Measurements from ENCODE around the gene CHMP4B. TPM values are rescaled to one million over a fixed set of nuclear protein-coding genes. Genes with fewer than 3 reads are reported as not detected.

The CHMP4B gene
- total and polyA plus RNA-seq, 2 experiments from 2014 or later: 5.5 to 48.2 TPM

- no peaks in the 10 kb centered on the region for H3K79me2 ChIP-seq (ENCODE audit: insufficient read depth)
- H3K27me3 ChIP-seq (replicated peaks; ENCODE audit: insufficient read depth): no peaks in the 10 kb centered on the region
- H3K4me1 ChIP-seq (ENCODE audit: insufficient read depth): no peaks in the 10 kb centered on the region
- in situ Hi-C loops (cut with MboI): no loop called here
- no peak for DNase-seq
- H3K9me3 ChIP-seq (ENCODE audit: low read depth): no peaks in the 10 kb centered on the region
- TF ChIP-seq EZH2phosphoT487 (IDR thresholded peaks at IDR 0.05; ENCODE audit: insufficient read depth, low read depth): no peak
- TF ChIP-seq EZH2 (IDR thresholded peaks at IDR 0.05; ENCODE audit: insufficient read depth, poor library complexity, severe bottlenecking): no peak
- H3K9me2 ChIP-seq (ENCODE audit: insufficient read depth): no peaks in the 10 kb centered on the region
- no peaks in the 10 kb centered on the region for H3F3A ChIP-seq (ENCODE audit: insufficient read depth)
- WGBS, 2 experiments (ENCODE audit: low coverage in 1 of 2, low lambda C conversion rate in 2 of 2, missing lambda C conversion rate in 2 of 2): 76 to 79% methylated on average over 11 to 13 of the region's 13 CpGs
- no peaks in the 10 kb centered on the region; the same call in 1 of the 2 replicates for H3K36me3 ChIP-seq (ENCODE audit: low read depth)
- H3K4me2 ChIP-seq (ENCODE audit: unreplicated experiment): no peak overlapping the region
- H3K27ac ChIP-seq: no peak overlapping the region
- H3K4me3 ChIP-seq: no peak overlapping the region
- H2AFZ ChIP-seq: no peak overlapping the region
- H4K20me1 ChIP-seq (ENCODE audit: insufficient read depth): no peaks in the 10 kb centered on the region
- H3K9ac ChIP-seq: no peak overlapping the region
Measured at GRCh38 chr20:33857722-33858563, 46.8 kb downstream of the CHMP4B start.

- no peaks in the 10 kb centered on the region for H4K20me1 ChIP-seq (ENCODE audit: insufficient read depth)
- H3K27me3 ChIP-seq (replicated peaks; ENCODE audit: insufficient read depth): no peaks in the 10 kb centered on the region
- H3K4me2 ChIP-seq (ENCODE audit: unreplicated experiment): no peak overlapping the region
- H3K27ac ChIP-seq: no peak overlapping the region
- no peak for DNase-seq
- TF ChIP-seq EZH2phosphoT487 (IDR thresholded peaks at IDR 0.05; ENCODE audit: insufficient read depth, low read depth) (no peak), EZH2 (IDR thresholded peaks at IDR 0.05; ENCODE audit: insufficient read depth, poor library complexity, severe bottlenecking) (no peak)
- H3K4me1 ChIP-seq (ENCODE audit: insufficient read depth): no peaks in the 10 kb centered on the region
- in situ Hi-C loops (cut with MboI): no loop called here
- H3F3A ChIP-seq (ENCODE audit: insufficient read depth): no peaks in the 10 kb centered on the region
- H3K9me3 ChIP-seq (ENCODE audit: low read depth): no peaks in the 10 kb centered on the region
- H3K9me2 ChIP-seq (ENCODE audit: insufficient read depth): no peaks in the 10 kb centered on the region
- no peak overlapping the region for H3K9ac ChIP-seq
- WGBS, 2 experiments (ENCODE audit: low coverage in 1 of 2, low lambda C conversion rate in 2 of 2, missing lambda C conversion rate in 2 of 2): 72 to 77% methylated on average over 4 of the region's 4 CpGs
- H3K79me2 ChIP-seq (ENCODE audit: insufficient read depth): no peaks in the 10 kb centered on the region
- no peak overlapping the region for H3K4me3 ChIP-seq
- no peak overlapping the region for H2AFZ ChIP-seq
- H3K36me3 ChIP-seq (ENCODE audit: low read depth): no peaks in the 10 kb centered on the region; the same call in 1 of the 2 replicates
Measured at GRCh38 chr20:33858666-33859065, 47.5 kb downstream of the CHMP4B start.

GRCh38 chr20:33859157-33859695, 48.1 kb downstream of the CHMP4B start:
- H3K36me3 ChIP-seq (ENCODE audit: low read depth): no peaks in the 10 kb centered on the region; the same call in 1 of the 2 replicates
- H3F3A ChIP-seq (ENCODE audit: insufficient read depth): no peaks in the 10 kb centered on the region
- no peak overlapping the region for H3K9ac ChIP-seq
- TF ChIP-seq EZH2phosphoT487 (IDR thresholded peaks at IDR 0.05; ENCODE audit: insufficient read depth, low read depth) (no peak), EZH2 (IDR thresholded peaks at IDR 0.05; ENCODE audit: insufficient read depth, poor library complexity, severe bottlenecking) (no peak)
- H3K9me2 ChIP-seq (ENCODE audit: insufficient read depth): no peaks in the 10 kb centered on the region
- H3K9me3 ChIP-seq (ENCODE audit: low read depth): no peaks in the 10 kb centered on the region
- H2AFZ ChIP-seq: no peak overlapping the region
- no peaks in the 10 kb centered on the region for H3K79me2 ChIP-seq (ENCODE audit: insufficient read depth)
- no peak overlapping the region for H3K4me2 ChIP-seq (ENCODE audit: unreplicated experiment)
- no peak overlapping the region for H3K27ac ChIP-seq
- no peaks in the 10 kb centered on the region for H3K27me3 ChIP-seq (replicated peaks; ENCODE audit: insufficient read depth)
- no peaks in the 10 kb centered on the region for H4K20me1 ChIP-seq (ENCODE audit: insufficient read depth)
- no peak overlapping the region for H3K4me3 ChIP-seq
- in situ Hi-C loops (cut with MboI): no loop called here
- no peaks in the 10 kb centered on the region for H3K4me1 ChIP-seq (ENCODE audit: insufficient read depth)
- no peak for DNase-seq
- 69 to 80% methylated on average over 12 of the region's 12 CpGs for WGBS, 2 experiments (ENCODE audit: low coverage in 1 of 2, low lambda C conversion rate in 2 of 2, missing lambda C conversion rate in 2 of 2)

GRCh38 chr20:33859751-33860150, 48.6 kb downstream of the CHMP4B start:
- no peaks in the 10 kb centered on the region for H3K36me3 ChIP-seq (ENCODE audit: low read depth)
- no peak for DNase-seq
- H3K9me3 ChIP-seq (ENCODE audit: low read depth): no peaks in the 10 kb centered on the region
- TF ChIP-seq EZH2 (IDR thresholded peaks at IDR 0.05; ENCODE audit: insufficient read depth, poor library complexity, severe bottlenecking) (no peak), EZH2phosphoT487 (IDR thresholded peaks at IDR 0.05; ENCODE audit: insufficient read depth, low read depth) (no peak)
- no peak overlapping the region for H3K9ac ChIP-seq
- no peak overlapping the region for H3K27ac ChIP-seq
- H4K20me1 ChIP-seq (ENCODE audit: insufficient read depth): no peaks in the 10 kb centered on the region
- no peaks in the 10 kb centered on the region for H3K9me2 ChIP-seq (ENCODE audit: insufficient read depth)
- 76 to 87% methylated on average over 3 of the region's 3 CpGs for WGBS, 2 experiments (ENCODE audit: low coverage in 1 of 2, low lambda C conversion rate in 2 of 2, missing lambda C conversion rate in 2 of 2)
- no peak overlapping the region for H2AFZ ChIP-seq
- H3K27me3 ChIP-seq (replicated peaks; ENCODE audit: insufficient read depth): no peaks in the 10 kb centered on the region
- no peaks in the 10 kb centered on the region for H3K79me2 ChIP-seq (ENCODE audit: insufficient read depth)
- H3K4me3 ChIP-seq: no peak overlapping the region
- no peak overlapping the region for H3K4me2 ChIP-seq (ENCODE audit: unreplicated experiment)
- no peaks in the 10 kb centered on the region for H3F3A ChIP-seq (ENCODE audit: insufficient read depth)
- H3K4me1 ChIP-seq (ENCODE audit: insufficient read depth): no peaks in the 10 kb centered on the region
- in situ Hi-C loops (cut with MboI): loop anchor here (10.0 kb wide), 1 partner anchor 215 kb away; no protein-coding TSS in a partner anchor
